Right atrium auricular region (tissue), 2 donors: ENCODE measurements around the gene JAKMIP1. TPM values are rescaled to one million over a fixed set of nuclear protein-coding genes. Genes with fewer than 3 reads are reported as not detected.
"Not testable (repeated sequence)": the region's sequence is repeated elsewhere in the genome, so short reads cannot be mapped to it uniquely, and the experiment has no call there.

ENCODE experiments used
- DNase-seq: peaks from one replicate; pipeline ENCODE4 v3.0.0-alpha.2; 2019; ENCODE audit warnings: low spot score
- H3K27ac ChIP-seq, 2 donors: fragments of 200-600 bp; sonication (generic); 1 replicate in 1 of 2; 2 replicates in 1 of 2; pipeline ENCODE4 v1.5.1; 2016 to 2019
- H3K27me3 ChIP-seq, 2 donors: fragments of 200-600 bp; sonication (generic); one replicate each; pipeline versions ENCODE4 v1.5.1 to v1.6.0; 2017 to 2019
- H3K36me3 ChIP-seq: fragments of 200-600 bp; sonication (generic); one replicate; pipeline ENCODE4 v1.5.1; 2016
- H3K4me1 ChIP-seq, 2 donors: fragments of 200-600 bp; sonication (generic); one replicate each; pipeline versions ENCODE4 v1.5.1 to v1.6.0; 2017 to 2019
- H3K4me3 ChIP-seq, 2 donors: fragments of 200-600 bp; sonication (generic); 1 replicate in 1 of 2; 2 replicates in 1 of 2; pipeline ENCODE4 v1.5.1; 2017 to 2019; ENCODE audit warnings: mild to moderate bottlenecking in 1 of 2, moderate library complexity in 1 of 2
- H3K9me3 ChIP-seq, 2 donors: fragments of 200-600 bp; sonication (generic); one replicate each; pipeline ENCODE4 v1.5.1; 2019
- CTCF ChIP-seq, 2 donors: fragments of 200-600 bp; sonication (generic); IDR thresholded peaks; one replicate each; pipeline ENCODE4 v1.5.1; 2019; ENCODE audit warnings: antibody characterized with exemption in 2 of 2
- total RNA-seq, 2 donors: library from RNA; depleted of rRNA; stranded (reverse); fragments of >200 nt; gene quantifications; one replicate each; pipeline ENCODE4 v1.1.0, GENCODE V29; 2016

Gene JAKMIP1
- total RNA-seq, 2 donors from 2014 or later, result 0.30 to 0.59 TPM

- DNase-seq, result no peak
- no peak for TF ChIP-seq CTCF (IDR thresholded peaks at IDR 0.05)
- no peak overlapping the region for H3K4me3 ChIP-seq
- no peaks in the 10 kb centered on the region for H3K9me3 ChIP-seq
- no peak overlapping the region for H3K27ac ChIP-seq
- no peaks in the 10 kb centered on the region for H3K27me3 ChIP-seq
- no peaks in the 10 kb centered on the region for H3K36me3 ChIP-seq
- no peaks in the 10 kb centered on the region for H3K4me1 ChIP-seq
Observed at GRCh38 chr4:6011271-6011671, 189.1 kb downstream of the JAKMIP1 start.

GRCh38 chr4:6010789-6011188 lies 189.6 kb downstream of the JAKMIP1 start:
- DNase-seq, result no peak
- no peaks in the 10 kb centered on the region for H3K36me3 ChIP-seq
- TF ChIP-seq CTCF (IDR thresholded peaks at IDR 0.05), result no peak
- H3K27ac ChIP-seq, result no peak overlapping the region
- no peaks in the 10 kb centered on the region for H3K27me3 ChIP-seq
- H3K4me1 ChIP-seq, result no peaks in the 10 kb centered on the region
- no peak overlapping the region for H3K4me3 ChIP-seq
- H3K9me3 ChIP-seq, result no peaks in the 10 kb centered on the region

GRCh38 chr4:6009452-6009851 lies 190.9 kb downstream of the JAKMIP1 start:
- H3K4me1 ChIP-seq, result no peaks in the 10 kb centered on the region
- no peak overlapping the region for H3K27ac ChIP-seq
- H3K4me3 ChIP-seq, result no peak overlapping the region
- H3K9me3 ChIP-seq, result no peaks in the 10 kb centered on the region
- H3K27me3 ChIP-seq, result no peaks in the 10 kb centered on the region
- no peak for DNase-seq
- no peaks in the 10 kb centered on the region for H3K36me3 ChIP-seq
- TF ChIP-seq CTCF (IDR thresholded peaks at IDR 0.05), result no peak

DNA sequence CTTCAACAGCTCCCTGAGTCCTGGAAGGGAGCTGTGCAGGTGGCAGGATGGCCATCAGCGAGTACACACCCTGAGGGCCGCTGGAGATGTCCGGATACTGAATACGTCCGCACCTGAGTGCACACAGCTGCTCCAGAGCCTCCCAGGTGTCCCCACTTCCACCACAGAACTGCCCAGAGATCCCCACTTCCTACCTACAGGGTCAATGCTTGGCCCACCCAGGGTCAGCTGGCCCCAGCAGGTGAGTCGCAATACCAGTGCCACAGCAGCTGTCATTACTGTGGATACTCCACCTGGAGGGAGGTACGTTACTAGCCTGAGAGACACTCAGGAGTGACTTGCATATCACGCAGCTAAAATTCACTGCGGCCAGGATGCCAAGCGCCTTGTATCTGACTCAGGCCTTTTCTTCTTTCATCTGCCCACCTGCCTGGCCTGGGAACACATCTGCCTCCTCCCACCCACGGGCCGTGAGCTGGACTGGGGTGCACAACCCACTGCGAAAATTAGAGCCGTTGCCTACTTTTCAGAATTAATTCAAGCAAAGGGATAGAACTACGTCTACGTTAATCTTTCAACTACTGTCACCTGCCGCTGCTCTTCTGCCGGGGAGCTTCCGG lies 191.5 kb downstream of the JAKMIP1 start:
- no peaks in the 10 kb centered on the region for H3K4me1 ChIP-seq
- no peaks in the 10 kb centered on the region for H3K36me3 ChIP-seq
- no peak for TF ChIP-seq CTCF (IDR thresholded peaks at IDR 0.05)
- no peaks in the 10 kb centered on the region for H3K27me3 ChIP-seq
- H3K9me3 ChIP-seq, result no peaks in the 10 kb centered on the region
- H3K27ac ChIP-seq, result no peak overlapping the region
- DNase-seq, result no peak
- H3K4me3 ChIP-seq, result no peak overlapping the region

DNA sequence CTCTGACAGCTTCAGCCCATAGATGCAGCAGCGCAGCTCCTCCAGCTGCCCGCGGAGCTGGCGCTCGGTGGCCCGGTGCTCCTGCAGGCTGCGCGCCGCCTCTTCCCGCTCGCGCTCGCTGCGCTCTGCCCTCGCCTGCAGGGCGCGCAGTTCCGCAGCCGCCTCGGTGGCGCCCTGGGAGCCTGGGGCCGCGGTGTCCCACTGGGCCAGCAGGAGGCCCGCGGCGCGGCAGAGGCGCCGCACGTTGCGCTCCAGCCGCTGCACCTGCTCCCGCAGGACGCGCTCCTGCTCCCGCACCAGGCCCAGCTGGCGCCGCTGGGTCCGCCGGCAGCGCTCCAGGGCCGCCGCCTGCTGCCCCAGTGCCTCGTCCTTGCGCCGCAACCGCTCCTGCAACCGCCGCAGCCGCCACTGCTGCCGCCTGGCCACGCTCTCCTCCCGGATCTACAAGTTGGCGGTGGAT lies 192.2 kb downstream of the JAKMIP1 start:
- H3K36me3 ChIP-seq, result no peaks in the 10 kb centered on the region
- no peaks in the 10 kb centered on the region for H3K9me3 ChIP-seq
- H3K27ac ChIP-seq, result no peak overlapping the region
- no peak overlapping the region for H3K4me3 ChIP-seq
- DNase-seq, result no peak
- H3K4me1 ChIP-seq, result no peaks in the 10 kb centered on the region
- H3K27me3 ChIP-seq, result no peaks in the 10 kb centered on the region
- no peak for TF ChIP-seq CTCF (IDR thresholded peaks at IDR 0.05)

DNA sequence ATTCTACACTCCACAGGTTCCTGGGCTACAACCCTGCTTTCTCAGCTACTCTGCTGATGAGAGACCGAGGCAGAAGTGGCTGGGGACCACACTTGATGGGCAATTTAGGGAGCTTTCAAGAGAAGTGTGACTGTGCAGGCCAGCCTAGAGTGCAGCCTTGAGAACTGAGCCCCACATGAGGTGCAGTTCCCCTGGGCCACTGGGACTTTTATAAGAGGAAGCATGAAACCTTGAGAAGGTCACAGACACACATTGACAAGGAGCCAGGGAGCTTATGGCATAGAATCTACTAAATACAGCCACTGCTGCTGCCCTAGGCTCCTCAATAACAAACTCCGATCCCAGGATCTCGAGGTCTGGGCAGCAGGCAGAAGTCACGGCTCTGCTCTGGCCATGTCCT lies 195.2 kb downstream of the JAKMIP1 start:
- no peaks in the 10 kb centered on the region for H3K27me3 ChIP-seq

GRCh38 chr4:6003485-6003884 lies 196.9 kb downstream of the JAKMIP1 start:
- H3K36me3 ChIP-seq, H3K4me1 ChIP-seq, H3K4me3 ChIP-seq, DNase-seq, H3K27ac ChIP-seq, H3K27me3 ChIP-seq, H3K9me3 ChIP-seq: not testable (repeated sequence)

More for the DNA sequence above, 195.2 kb downstream of the JAKMIP1 start:
- Histone ChIP-seq H3K4me3 (no peak overlapping the region), H3K36me3 (no peaks in the 10 kb centered on the region), H3K9me3 (no peaks in the 10 kb centered on the region), H3K4me1 (no peaks in the 10 kb centered on the region), H3K27ac (no peak overlapping the region)
- no peak for TF ChIP-seq CTCF (IDR thresholded peaks at IDR 0.05)
- DNase-seq, result no peak
